ENCODE data around the gene HTRA3. TPM values are rescaled to one million over a fixed set of nuclear protein-coding genes. Genes with fewer than 3 reads are reported as not detected.

The HTRA3 gene
- total and polyA plus RNA-seq, 2 experiments from 2014 or later: 19.4 to 34.9 TPM

GRCh38 chr4:8230891-8231290, 38.7 kb upstream of the HTRA3 start:
- no peak overlapping the region for H2AFZ ChIP-seq
- no peak overlapping the region for H3K4me2 ChIP-seq
- no peak overlapping the region for H3K27ac ChIP-seq
- no peaks in the 10 kb centered on the region for H4K20me1 ChIP-seq (ENCODE audit: insufficient read depth, poor library complexity, severe bottlenecking)
- no peak overlapping the region for H3K4me3 ChIP-seq
- H3K27me3 ChIP-seq: no peaks in the 10 kb centered on the region
- DNase-seq (ENCODE audit: low spot score): no peak
- H3K9me3 ChIP-seq (ENCODE audit: low read depth): no peaks in the 10 kb centered on the region
- no peaks in the 10 kb centered on the region for H3K9me2 ChIP-seq (replicated peaks; ENCODE audit: insufficient read depth)
- H3K4me1 ChIP-seq (ENCODE audit: insufficient read depth): peaks cover 19% of the 10 kb centered on the region
- TF ChIP-seq EZH2phosphoT487 (IDR thresholded peaks at IDR 0.05; ENCODE audit: low read depth, severe bottlenecking, unreplicated experiment): no peak
- TF ChIP-seq CTCF (IDR thresholded peaks at IDR 0.05; ENCODE audit: poor library complexity): no peak
- TF ChIP-seq EZH2 (IDR thresholded peaks at IDR 0.05; ENCODE audit: borderline replicate concordance): no peak
- no peaks in the 10 kb centered on the region for H3K36me3 ChIP-seq (replicated peaks; ENCODE audit: insufficient read depth, low read depth)
- no peaks in the 10 kb centered on the region for H3K79me2 ChIP-seq
- WGBS (ENCODE audit: low lambda C conversion rate, missing lambda C conversion rate): 95% methylated on average over 10 of the region's 10 CpGs

GRCh38 chr4:8231551-8232049, 38.0 kb upstream of the HTRA3 start:
- DNase-seq (ENCODE audit: low spot score): no peak
- 88% methylated on average over 21 of the region's 21 CpGs for WGBS (ENCODE audit: low lambda C conversion rate, missing lambda C conversion rate)
- no peaks in the 10 kb centered on the region for H3K36me3 ChIP-seq (replicated peaks; ENCODE audit: insufficient read depth, low read depth)
- TF ChIP-seq EZH2 (IDR thresholded peaks at IDR 0.05; ENCODE audit: borderline replicate concordance) (no peak), EZH2phosphoT487 (IDR thresholded peaks at IDR 0.05; ENCODE audit: low read depth, severe bottlenecking, unreplicated experiment) (no peak), CTCF (IDR thresholded peaks at IDR 0.05; ENCODE audit: poor library complexity) (no peak)
- H3K79me2 ChIP-seq: no peaks in the 10 kb centered on the region
- H3K9me3 ChIP-seq (ENCODE audit: low read depth): no peaks in the 10 kb centered on the region
- no peaks in the 10 kb centered on the region for H3K27me3 ChIP-seq
- H3K4me3 ChIP-seq: no peak overlapping the region
- no peaks in the 10 kb centered on the region for H3K9me2 ChIP-seq (replicated peaks; ENCODE audit: insufficient read depth)
- no peak overlapping the region for H2AFZ ChIP-seq
- no peak overlapping the region for H3K4me2 ChIP-seq
- peaks cover 13% of the 10 kb centered on the region for H3K4me1 ChIP-seq (ENCODE audit: insufficient read depth)
- no peak overlapping the region for H3K27ac ChIP-seq
- no peaks in the 10 kb centered on the region for H4K20me1 ChIP-seq (ENCODE audit: insufficient read depth, poor library complexity, severe bottlenecking)

- TF ChIP-seq CTCF (IDR thresholded peaks at IDR 0.05; ENCODE audit: poor library complexity) (no peak), EZH2 (IDR thresholded peaks at IDR 0.05; ENCODE audit: borderline replicate concordance) (no peak), EZH2phosphoT487 (IDR thresholded peaks at IDR 0.05; ENCODE audit: low read depth, severe bottlenecking, unreplicated experiment) (no peak)
- H3K27me3 ChIP-seq: no peaks in the 10 kb centered on the region
- H3K4me2 ChIP-seq: no peak overlapping the region
- H3K9me2 ChIP-seq (replicated peaks; ENCODE audit: insufficient read depth): no peaks in the 10 kb centered on the region
- DNase-seq (ENCODE audit: low spot score): no peak
- no peak overlapping the region for H3K27ac ChIP-seq
- no peak overlapping the region for H2AFZ ChIP-seq
- no peak overlapping the region for H3K4me3 ChIP-seq
- no peaks in the 10 kb centered on the region for H3K9me3 ChIP-seq (ENCODE audit: low read depth)
- peaks cover 12% of the 10 kb centered on the region for H3K4me1 ChIP-seq (ENCODE audit: insufficient read depth)
- no peaks in the 10 kb centered on the region for H3K36me3 ChIP-seq (replicated peaks; ENCODE audit: insufficient read depth, low read depth)
- H3K79me2 ChIP-seq: no peaks in the 10 kb centered on the region
- WGBS (ENCODE audit: low lambda C conversion rate, missing lambda C conversion rate): 99% methylated on average over 11 of the region's 11 CpGs
- no peaks in the 10 kb centered on the region for H4K20me1 ChIP-seq (ENCODE audit: insufficient read depth, poor library complexity, severe bottlenecking)
Measured at GRCh38 chr4:8232748-8233147, 36.8 kb upstream of the HTRA3 start.

All from hepatocyte (in vitro differentiated cells).